T47D (cell line): ENCODE data around the gene ZNF791.
"Not testable (repeated sequence)": the region's sequence is repeated elsewhere in the genome, so short reads cannot be mapped to it uniquely, and the experiment has no call there.

Experiments used
- DNase-seq, 2 experiments: peaks; one replicate each; pipeline versions ENCODE4 v3.0.0 to v3.0.0-alpha.2; 2011 to 2012; ENCODE audit warnings: low read depth in 1 of 2, low spot score in 1 of 2
- JUND ChIP-seq: IDR thresholded peaks from 2 replicates; pipeline ENCODE4 v1.6.1; 2012; ENCODE audit warnings: low read depth
- in situ Hi-C: cut with HindIII; loops from 2 replicates; pipeline ENCODE4 v1.10.0; 2016; ENCODE audit warnings: low sequenced_read_pairs, low pct_unique_long_range_greater_than_20kb

The ZNF791 gene

DNA sequence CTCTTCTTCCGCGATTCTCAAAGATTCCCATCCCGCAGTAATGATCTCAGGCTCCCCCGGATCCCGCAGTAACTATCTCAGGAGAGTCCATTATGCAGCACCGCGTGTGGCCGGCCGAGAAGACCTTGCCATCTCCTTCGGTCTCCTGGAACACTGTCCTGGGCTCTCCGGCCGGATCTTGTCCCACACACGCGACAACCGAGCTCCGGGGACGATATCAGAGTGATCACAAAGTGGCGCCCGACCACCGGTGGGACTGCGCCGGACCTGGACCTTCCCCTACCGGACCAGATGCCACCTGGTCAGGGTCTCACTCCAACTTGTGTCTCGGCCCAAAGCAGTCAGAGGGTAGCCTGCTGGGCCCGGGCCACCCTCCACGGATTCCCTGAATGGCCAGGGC lies 31.8 kb downstream of the ZNF791 start:
- DNase-seq: no peak
- in situ Hi-C loops: no loop called here
- no peak for TF ChIP-seq JUND

DNA sequence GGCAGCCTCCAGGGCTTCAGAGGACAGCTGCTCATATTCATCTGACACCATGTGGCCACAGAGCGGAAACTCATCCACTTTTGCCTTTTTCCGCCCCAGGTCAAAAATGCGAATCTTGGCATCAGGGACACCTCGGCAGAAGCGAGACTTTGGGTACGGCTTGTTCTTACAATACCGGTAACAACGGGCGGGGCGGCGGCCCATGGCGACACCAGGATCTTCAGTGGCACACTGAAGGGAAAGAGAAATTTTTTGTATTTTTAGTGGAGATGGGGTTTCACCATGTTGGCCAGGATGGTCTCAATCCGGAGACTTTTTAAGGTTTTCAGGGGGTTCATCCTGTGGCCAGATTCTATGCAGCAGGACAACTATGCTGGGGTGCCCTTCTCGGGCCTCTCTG lies 33.0 kb downstream of the ZNF791 start:
- DNase-seq, in situ Hi-C loops: not testable (repeated sequence)

DNA sequence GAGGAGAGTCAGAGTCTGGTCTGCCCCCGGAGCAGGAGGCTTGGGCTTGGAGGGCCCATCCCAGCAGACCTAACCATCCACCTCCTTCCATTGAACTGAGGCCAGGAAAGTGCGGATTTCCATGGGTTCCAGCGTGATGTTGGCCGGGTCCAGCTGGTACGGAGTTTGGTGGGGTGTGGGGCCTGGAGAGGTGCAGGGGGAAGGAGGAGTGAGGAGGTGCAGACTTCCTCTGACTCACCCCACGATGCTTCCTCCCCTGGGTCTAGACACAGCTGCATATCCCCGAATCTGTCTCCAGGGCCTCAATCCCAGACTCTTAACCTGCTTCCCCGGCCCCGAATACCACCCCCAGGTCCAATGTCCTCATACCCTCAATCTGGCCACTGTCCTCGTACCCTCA lies 35.8 kb downstream of the ZNF791 start:
- TF ChIP-seq JUND: no peak
- in situ Hi-C loops: no loop called here
- no peak for DNase-seq

DNA sequence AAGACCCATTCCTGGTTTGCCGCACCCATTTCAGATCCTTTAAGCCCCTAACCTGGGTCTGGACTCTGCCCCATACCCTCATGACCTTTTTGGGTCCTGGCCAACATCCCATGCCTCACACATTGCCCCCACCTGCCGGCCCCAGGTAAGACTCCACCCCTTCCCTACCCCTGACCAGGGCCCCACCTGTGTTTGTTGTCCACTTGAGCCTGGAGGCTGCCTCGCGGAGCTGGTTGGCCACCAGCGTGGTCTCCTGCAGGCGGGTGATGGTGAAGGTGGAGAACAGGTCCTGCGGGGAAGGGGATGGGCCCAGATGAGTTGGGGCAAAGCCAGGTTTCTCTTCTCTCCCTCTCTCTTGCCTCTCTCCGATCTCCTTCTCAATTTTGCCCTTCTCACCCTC lies 36.3 kb downstream of the ZNF791 start:
- TF ChIP-seq JUND: no peak
- in situ Hi-C loops: no loop called here
- DNase-seq: no peak

DNA sequence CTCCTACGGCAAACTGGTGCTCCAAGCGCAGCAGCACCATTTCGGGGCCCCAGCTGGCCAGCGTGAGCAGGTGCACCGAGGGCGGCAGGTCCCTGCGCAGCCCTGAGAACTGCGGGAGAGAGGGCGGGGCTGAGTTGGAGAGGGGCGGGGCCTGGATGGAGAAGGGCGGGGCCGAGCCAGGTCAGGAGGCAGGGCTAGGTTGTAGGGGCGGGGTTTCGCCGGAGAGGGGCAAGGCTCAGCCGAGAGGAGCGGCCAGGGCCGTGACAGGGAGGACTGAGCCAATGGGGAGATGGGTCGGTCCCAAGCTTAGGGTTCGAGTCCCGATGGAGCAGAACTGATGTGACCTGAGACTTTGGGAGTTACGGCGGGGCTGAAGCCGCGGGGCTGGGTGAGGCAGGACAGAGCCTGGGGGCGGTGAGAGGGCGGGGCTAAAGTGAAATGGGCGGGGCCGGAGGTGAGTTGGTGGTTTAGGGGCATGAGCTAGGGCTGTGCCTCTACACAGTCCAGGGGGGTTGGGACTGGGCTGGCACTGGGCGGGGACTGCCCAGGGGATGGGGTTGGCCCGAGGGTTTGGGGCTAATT lies 36.9 kb downstream of the ZNF791 start:
- TF ChIP-seq JUND: no peak
- in situ Hi-C loops: no loop called here
- DNase-seq: no peak

DNA sequence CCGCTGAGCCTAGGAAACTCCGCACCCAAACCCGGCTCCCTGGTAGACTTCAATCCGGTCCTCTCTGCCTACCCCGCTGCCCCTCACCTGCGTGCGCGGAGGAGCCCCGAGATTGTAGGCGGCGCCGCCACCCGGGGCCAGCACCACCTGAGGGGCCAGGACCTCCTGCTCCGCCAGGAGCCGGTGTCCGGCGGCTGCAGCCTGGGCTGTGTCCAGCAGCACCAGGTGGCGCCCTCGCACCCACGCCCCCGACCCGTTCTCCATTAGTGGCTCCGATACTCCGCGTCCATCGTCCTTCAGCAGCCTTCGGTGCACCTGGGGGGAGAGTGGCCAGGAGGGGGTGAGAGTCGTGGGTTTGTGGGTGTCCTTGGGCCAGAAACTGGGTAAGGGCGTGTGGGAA lies 37.4 kb downstream of the ZNF791 start:
- no peak for TF ChIP-seq JUND
- no peak for DNase-seq
- in situ Hi-C loops: no loop called here

DNA sequence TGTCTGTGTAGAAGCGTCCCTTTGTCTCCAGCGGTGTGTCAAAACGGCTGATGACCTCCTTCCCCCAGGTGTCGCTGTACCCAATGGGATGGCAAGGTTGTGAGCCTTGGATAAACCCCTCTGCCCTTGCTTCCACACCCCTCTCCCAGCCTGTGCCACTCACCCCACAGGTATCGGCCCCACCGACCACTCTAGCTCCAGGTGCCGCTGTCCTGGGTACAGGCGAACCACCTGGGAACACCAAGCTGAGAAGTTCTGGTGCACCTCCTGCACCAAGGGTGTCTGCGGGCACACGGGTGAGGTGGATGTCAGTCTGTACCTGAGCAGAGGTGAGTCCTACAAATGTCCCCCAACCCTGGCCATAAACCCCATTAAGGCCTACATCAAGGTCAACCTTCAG lies 39.2 kb downstream of the ZNF791 start:
- in situ Hi-C loops: no loop called here

DNA sequence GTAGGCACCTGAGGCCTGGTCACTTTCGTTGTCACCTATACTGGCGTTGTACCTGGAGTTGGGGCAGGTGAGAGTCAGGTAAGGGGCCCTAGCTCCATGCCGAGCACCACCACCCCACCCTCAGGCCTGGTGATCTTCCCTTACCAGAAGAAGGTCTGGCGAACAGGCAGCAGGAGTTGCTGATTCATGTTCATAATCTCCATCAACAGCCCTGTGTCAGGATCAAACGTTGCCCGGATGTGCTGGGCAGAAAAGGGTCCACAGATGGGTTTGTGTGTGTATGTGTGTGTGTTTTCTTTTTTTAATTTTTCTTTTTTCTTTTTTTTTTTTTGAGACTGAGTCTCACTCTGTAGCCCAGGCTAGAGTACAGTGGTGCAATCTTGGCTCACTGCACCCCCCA lies 41.5 kb downstream of the ZNF791 start:
- in situ Hi-C loops: no loop called here
- no peak for TF ChIP-seq JUND
- no peak for DNase-seq

More for the DNA sequence above, 39.2 kb downstream of the ZNF791 start:
- DNase-seq: no peak
- no peak for TF ChIP-seq JUND

DNA sequence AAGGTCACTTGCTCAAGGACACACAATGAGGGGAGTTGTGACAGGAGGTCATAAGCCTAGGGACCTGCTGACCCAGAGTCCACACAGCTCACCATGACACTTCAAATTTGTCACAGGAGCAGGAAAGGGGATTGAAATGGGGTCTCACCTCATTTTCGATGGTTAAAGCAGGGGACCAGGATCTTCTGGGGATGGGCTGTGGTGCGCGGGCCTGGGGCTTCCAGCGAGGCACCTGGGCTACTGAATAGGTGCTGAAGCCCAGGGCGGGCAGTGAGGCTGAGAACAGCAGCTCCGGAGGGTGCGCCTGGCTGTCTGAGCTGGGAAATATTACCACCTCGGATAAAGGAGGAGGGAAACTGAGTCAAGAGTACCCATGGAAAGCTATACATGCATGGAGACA lies 44.8 kb downstream of the ZNF791 start:
- no peak for DNase-seq
- in situ Hi-C loops: no loop called here
- TF ChIP-seq JUND: no peak

DNA sequence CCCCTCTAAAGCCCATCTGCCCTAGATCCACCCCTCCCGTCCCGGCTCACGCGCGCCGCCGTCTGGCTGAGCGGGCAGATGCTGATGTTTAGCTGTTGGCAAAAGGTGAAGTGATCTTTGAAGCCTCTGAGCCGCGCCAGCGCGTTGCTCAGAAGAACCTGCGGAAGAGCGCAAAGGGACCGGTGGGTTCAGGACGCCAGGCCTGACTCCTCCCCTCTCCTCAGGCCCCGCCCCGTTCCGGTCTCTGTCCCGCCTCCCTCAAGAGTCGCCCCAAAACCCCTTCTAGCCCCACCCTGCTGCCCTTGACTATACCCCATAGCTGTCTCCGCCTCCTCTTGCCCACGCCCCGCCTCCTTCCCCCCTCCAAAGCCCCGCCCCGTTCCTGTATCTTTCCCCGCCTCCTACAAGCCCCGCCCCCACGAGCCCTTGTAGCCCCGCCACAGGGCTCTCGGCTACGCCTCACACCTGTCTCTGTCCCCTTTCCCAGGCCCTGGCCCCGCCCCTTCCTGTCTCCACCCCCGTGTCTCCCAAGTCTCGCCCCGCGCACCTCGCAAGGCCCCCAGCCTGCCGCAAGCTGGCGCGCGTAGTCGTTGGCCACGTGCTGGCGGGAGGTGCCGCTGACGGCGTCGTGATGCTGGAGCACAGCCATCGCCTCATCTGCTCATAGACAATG lies 46.3 kb downstream of the ZNF791 start:
- in situ Hi-C loops: no loop called here
- no peak for TF ChIP-seq JUND
- no peak for DNase-seq

DNA sequence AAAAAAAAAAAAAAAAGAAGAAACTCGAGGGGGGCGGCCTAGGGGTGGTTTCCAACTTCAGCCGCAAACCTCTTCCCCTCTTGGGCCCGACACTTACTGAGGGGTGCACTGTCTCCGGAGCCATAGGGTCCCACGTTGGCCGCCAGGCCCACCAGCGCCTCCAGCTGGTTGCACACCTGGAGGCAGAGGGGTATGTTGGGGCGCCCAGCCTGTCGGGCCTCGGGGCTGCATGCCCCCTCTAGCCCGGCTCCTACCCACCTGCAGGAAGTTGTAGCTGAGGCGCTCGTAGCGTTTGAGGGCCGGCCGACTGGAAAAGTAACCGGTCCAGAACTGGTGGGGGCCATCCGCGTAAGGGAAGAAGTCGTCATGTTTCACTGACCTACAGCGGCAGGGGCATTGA lies 47.2 kb downstream of the ZNF791 start:
- in situ Hi-C loops: no loop called here
- no peak for DNase-seq
- TF ChIP-seq JUND: no peak

DNA sequence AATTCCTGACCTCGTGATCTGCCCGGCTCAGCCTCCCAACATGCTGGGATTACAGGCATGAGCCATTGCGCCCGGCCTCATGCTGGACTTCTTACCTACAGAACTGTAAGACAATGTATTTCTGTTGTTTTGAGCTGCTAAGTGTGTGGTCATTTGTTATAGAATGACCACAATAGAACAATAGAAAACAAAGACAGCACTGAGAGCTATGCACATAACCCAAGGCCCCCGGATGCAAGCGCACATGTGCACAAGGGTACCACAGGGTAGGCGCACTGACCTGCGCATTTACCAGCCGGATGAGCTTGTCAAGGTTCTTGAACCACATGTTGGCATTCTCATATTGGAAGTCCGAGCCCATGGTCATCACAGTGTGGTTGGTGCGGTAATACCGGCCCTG lies 50.3 kb downstream of the ZNF791 start:
- no peak for TF ChIP-seq JUND
- DNase-seq: no peak
- in situ Hi-C loops: no loop called here

DNA sequence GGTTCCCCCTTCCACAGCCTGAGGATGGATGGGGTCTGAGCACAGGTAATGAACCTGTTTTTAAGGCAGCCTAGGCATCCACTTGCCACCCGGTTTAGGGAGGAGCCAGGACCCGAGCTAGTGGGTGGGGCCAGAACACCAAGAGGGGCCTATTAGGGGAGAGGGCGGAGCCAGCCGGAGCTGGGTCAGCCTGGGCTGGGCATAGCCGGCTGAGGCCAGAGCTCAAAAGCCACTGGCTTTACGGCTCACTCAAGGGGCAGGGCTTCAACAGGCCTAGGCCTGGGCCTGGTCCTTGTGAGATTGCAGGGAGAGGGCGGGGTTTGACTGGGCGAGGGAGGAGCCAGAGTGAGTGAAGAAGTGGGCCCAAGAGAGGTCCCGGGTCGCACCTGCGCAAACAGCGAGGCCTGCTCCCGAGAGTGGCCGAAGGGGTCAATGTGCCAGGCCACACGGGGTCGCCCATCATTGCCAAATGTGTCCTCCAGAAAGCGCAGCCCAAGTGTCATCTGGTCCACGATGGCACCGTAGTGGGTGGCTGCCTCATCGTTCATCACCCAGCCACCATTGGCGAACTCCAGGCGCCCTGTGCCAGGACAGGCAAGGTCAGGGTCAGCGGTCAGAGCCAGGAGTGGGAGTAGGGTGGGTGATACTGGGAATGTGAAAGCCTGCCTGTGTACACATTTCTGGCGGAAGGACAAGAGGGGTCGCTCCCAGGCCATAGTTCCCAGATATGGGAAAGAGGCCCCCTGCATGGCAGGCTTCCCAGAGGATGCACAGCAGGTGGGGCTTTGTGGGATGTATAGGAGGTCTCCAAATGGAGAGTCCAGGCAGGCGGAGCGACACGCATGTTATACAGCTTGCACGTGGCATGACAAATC lies 53.9 kb downstream of the ZNF791 start:
- no peak for TF ChIP-seq JUND
- in situ Hi-C loops: no loop called here
- DNase-seq: peak in 1 of 2 experiments; percentile 87
